HuH-7.5 (cell line): ENCODE results near the gene CASP3.
"Not testable (repeated sequence)": the region's sequence is repeated elsewhere in the genome, so short reads cannot be mapped to it uniquely, and the experiment has no call there.

Source experiments
- DNase-seq: peaks from one replicate; pipeline ENCODE4 v3.0.0; 2011; ENCODE audit warnings: low spot score

CASP3 gene

GRCh38 chr4:184596617-184597185 lies 52.5 kb downstream of the CASP3 start:
- no peak for DNase-seq

- DNase-seq = no peak
Measured at GRCh38 chr4:184596044-184596616, 53.1 kb downstream of the CASP3 start.

GRCh38 chr4:184595430-184595829 lies 53.8 kb downstream of the CASP3 start:
- DNase-seq = no peak

GRCh38 chr4:184593461-184593860 lies 55.8 kb downstream of the CASP3 start:
- DNase-seq = no peak

GRCh38 chr4:184591747-184592270 lies 57.4 kb downstream of the CASP3 start:
- DNase-seq = not testable (repeated sequence)

GRCh38 chr4:184591070-184591677 lies 58.1 kb downstream of the CASP3 start:
- DNase-seq = no peak

GRCh38 chr4:184590196-184590595 lies 59.1 kb downstream of the CASP3 start:
- no peak for DNase-seq

- DNase-seq = no peak
Measured at GRCh38 chr4:184588893-184589292, 60.4 kb downstream of the CASP3 start.

- no peak for DNase-seq
Measured at GRCh38 chr4:184587701-184588100, 61.5 kb downstream of the CASP3 start.

GRCh38 chr4:184587221-184587620 lies 62.0 kb downstream of the CASP3 start:
- no peak for DNase-seq

- no peak for DNase-seq
Measured at GRCh38 chr4:184583738-184584502, 65.3 kb downstream of the CASP3 start.
